NCI-H146 (cell line): Measurements from ENCODE around the gene TBX4.

Source experiments
- DNase-seq: peaks from one replicate; lab custom pipeline; 2025; lab: John Stamatoyannopoulos, UW

Gene TBX4

DNA sequence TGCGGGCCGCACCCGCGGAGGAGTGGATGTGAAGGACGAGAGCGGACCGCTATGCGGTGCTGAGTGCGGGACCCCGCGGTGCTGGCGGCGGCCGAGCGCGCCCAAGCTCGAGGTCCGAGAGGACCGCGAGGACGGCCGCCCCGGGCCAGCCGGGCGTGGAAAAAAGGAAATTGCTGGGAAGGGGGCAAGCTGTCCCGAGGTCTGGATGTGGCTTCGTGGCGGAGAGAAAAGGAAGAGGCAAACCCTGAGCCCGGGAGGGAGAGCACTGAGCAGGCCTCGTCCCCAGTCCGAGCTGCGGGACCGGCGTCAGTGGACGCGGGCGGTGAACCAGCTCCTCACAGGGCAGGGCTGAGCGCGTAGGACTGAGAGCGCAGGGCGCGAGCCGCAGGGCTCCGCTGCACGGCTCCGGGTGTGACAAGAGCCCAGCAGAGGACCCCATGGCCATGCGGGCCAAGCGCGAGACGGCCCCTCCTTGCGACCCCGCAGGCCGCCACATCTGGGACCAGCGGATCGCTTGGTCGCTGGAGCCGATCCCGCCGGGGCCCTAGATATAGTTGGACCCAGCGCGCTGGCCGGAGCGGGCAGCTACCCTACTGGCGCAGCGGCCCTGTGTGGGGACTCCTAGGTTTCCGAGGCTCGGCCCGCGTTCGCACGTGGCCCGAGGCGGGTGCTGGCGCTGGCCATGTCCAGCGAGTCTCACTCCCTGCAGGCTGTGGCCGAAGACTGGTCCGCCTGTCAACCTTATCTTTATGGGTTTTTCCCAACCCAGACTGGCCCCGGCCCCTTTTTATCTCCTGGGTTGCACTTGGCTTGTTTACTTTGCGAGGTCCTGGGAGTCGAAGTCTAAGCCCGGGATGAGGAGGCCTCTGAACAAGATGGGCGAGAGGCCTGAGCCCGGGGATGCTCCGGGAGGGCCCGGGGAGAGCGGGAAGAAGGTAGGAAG is 2.4 kb downstream of the TBX4 start:
- DNase-seq = no peak

DNA sequence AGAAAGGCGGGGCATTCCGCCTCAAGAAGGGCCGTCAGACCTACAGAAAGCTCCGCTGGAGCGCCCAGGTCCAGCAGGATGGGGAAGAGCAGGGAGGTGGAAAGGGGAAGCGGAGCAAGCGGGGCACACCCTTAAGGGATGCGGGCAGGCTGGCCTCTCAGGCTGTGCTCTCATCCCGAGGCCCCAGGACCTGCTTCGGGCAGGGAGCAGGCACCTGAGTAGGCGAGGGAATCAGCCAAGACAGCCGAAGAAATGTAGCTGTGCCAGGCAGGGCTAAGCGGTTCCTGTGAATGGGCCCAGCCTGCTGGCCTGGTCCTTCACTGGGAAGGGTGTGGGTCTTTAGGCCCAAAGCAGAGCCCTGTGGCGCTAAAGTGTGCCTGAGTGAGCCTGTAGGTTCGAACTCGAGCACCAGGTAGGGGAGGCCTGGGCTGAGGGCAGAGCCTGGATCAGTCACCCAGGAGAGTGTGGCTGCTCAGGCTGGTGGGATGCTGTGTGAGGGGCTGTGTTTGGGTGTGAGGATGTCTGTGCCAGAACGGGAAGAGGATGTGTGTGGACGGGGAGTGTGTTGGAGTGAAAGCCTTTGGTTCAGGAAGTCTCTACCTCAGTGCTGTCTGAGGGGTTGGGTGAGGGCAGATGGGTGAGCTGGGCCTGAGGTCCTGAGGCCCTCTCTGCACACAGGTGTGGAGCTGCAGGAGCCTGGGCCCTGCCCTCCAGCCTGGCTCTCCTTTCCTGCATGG is 3.3 kb downstream of the TBX4 start:
- DNase-seq = no peak

GRCh38 chr17:61456061-61456681 is 3.9 kb downstream of the TBX4 start:
- no peak for DNase-seq

DNA sequence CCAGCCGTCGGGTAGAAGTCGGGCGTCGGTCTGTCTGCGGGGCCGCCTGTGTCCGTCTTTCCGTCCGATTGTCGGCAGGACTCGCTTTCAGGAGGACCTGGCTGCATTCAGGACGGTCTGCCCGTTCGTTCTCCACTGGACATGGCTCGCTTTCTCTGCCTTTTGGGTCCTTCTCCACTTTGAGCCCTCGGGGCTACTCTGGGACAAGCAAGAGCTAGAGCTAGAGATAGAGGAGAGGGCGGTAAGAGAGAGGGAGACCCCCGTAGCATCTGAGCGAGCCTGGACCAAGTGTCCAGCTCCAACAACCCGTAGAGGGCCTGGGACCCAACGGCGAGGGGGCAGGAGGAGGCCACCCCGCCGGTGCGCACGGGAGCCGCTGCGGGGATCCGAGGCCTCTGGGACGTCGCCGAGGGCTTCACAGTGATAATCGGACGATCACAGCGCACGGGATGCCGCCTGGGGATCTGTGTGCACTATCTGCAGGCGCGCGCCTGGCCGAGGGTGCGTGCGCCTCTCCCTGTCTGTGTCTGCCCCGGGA is 4.5 kb downstream of the TBX4 start:
- no peak for DNase-seq

GRCh38 chr17:61457226-61457983 is 5.2 kb downstream of the TBX4 start:
- no peak for DNase-seq

GRCh38 chr17:61458000-61458399 is 5.8 kb downstream of the TBX4 start:
- DNase-seq = no peak

DNA sequence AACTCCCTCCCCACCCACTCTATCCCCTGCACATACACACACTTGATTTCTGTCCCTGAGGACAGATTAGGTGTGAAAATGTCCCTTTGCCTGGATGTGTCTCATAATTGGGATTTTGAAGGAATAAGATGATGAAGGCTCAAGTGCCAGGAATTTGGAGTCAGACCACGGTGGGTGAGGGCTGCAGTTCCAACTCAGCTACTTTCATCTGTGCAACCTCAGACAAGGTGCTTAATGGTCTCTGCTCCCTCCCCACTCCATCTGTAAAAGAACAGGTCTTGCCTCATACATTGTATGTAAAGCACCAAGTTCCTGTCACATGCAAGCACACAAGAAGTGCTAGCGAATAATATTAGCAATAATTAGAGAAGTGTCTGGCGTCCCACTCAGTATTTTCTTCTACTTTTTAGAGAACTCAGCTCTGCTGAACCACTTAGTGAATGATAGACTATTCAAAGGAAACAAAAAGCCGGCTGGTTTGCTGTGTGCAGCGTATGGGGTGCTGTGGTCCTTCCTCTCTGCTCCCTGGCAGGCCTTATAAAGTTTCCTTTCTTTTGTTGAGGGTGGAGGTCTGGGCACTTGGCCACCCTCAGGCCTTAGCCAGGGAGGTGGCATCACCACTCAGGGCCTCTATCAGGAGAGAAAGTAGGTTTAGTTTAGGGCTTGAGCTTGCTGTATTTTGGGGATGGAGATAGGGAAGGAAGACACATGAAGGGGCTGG is 6.4 kb downstream of the TBX4 start:
- no peak for DNase-seq

- DNase-seq = no peak
Observed at GRCh38 chr17:61459142-61459809, 7.1 kb downstream of the TBX4 start.

DNA sequence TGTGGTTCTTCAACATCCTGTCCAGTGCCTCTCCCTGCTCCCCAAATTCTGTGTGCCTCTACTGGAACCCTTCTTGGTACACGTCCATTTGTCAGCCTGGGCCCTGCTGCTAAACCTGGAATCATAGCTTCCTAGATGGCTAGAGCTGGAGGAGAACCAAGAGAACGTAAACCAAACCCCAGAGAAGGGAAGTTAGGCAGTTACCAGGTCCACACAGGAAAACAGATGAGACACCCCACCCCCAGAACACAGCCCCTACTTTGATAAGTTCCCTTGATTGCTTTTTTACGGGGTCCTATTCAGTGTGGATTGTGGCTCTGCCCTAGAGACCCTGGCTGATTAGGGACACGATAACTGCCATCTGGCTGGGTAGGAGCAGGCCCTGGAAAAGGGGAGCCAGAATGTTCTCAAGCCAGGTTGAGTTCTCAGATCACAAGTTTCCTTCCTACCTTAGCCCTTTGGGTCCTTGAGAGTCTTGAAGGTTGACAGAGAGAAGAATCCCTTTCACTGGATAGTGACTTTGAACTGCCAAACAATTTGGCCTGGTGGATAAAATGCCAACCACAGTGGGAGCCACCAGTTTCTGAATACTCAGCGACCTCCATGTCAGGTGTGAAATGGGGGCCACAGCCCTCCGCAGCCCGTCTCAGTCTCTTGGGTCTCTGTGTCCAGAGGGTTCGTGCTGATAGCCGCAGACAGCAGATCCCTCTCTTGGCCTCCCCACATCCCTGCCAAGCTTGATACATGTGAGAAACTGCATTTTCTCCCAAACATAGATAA is 7.9 kb downstream of the TBX4 start:
- DNase-seq = no peak

- DNase-seq = no peak
Observed at GRCh38 chr17:61460796-61461585, 8.8 kb downstream of the TBX4 start.

DNA sequence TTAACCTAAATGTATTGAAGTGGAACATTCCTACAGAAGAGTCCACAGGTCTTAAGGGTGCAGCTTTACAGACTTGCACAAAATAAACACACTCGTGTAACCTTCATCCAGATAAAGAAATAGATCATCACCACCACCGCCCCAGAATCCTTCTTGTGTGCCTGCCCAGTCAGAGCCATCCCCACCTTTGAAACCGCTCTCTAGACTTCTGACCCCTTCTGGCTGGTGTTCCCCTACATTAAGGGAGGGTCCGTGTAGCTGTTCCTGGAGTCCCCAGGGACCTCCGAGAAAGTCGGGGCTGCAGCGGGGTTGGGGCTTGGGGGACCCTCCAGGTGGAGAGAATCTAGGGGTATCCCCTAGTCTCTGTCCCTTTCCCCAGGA is 9.4 kb downstream of the TBX4 start:
- DNase-seq = no peak

GRCh38 chr17:61461967-61462718 is 9.9 kb downstream of the TBX4 start:
- peak; percentile 2 for DNase-seq

GRCh38 chr17:61462719-61463315 is 10.6 kb downstream of the TBX4 start:
- DNase-seq = no peak

GRCh38 chr17:61463316-61464129 is 11.3 kb downstream of the TBX4 start:
- DNase-seq = peak; percentile 6

DNA sequence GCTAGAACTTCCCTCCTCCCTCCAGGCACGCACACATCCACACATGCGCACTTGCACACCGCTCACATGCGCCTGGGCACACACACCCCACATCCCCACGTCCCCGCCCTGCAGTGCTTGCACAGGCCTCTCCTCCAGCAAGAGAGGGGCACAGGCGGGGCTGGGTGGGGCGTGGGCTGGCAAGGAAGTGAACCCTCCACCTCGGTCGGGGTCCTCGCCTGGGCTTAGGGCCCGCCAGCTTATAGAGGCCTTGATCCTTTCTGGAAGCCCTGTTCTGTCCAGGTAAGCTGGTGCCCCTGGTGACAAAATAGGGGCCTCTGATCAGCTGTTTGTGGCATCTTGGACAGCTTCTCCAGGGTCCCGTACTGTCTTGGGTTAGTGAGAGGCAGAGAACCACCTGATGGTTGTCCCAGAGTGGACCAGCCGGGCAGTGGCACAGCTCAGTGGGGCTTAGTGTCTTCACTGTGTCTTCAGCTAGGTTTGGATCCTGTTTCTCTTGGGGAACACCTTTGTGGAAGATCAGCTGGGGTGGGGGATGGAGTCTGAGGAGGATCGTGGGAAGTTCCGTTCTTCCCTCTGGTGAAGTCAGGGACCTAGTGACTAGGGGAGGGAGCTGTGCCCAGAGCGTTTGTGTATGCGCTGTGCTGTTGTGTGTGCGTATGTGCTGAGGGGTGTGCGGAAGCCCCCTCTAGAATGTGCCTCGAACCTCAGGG is 12.1 kb downstream of the TBX4 start:
- DNase-seq = no peak

GRCh38 chr17:61464843-61465180 is 12.6 kb downstream of the TBX4 start:
- DNase-seq = no peak
